NOMO-1 treated with DMSO at 0.1 percent for 48 hours (cell line): ENCODE data around the gene SLC37A4.

ENCODE experiments used
- DNase-seq: peaks from one replicate; lab custom pipeline; 2025; ENCODE audit not compliant: unreplicated experiment; lab: John Stamatoyannopoulos, UW

SLC37A4 gene

DNA sequence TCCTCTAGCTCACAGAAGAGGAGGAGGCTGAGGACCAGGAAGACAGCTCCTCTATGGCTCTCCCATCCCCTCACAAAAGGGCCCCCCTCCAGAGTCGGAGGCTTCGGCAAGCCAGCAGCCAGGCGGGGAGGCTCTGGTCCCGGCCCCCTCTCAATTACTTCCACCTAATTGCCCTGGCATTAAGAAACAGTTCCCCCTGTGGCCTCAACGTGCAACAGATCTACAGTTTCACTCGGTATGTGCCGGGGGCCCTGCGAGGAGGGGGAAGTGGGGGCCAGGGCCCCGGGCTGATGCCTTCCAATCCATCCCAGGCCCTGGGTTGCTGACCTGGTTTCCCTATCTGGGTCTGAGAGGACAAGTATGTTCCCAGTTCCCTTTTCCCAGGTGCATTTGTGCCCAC, 51.2 kb downstream of the SLC37A4 start:
- peak; percentile 70 for DNase-seq

DNA sequence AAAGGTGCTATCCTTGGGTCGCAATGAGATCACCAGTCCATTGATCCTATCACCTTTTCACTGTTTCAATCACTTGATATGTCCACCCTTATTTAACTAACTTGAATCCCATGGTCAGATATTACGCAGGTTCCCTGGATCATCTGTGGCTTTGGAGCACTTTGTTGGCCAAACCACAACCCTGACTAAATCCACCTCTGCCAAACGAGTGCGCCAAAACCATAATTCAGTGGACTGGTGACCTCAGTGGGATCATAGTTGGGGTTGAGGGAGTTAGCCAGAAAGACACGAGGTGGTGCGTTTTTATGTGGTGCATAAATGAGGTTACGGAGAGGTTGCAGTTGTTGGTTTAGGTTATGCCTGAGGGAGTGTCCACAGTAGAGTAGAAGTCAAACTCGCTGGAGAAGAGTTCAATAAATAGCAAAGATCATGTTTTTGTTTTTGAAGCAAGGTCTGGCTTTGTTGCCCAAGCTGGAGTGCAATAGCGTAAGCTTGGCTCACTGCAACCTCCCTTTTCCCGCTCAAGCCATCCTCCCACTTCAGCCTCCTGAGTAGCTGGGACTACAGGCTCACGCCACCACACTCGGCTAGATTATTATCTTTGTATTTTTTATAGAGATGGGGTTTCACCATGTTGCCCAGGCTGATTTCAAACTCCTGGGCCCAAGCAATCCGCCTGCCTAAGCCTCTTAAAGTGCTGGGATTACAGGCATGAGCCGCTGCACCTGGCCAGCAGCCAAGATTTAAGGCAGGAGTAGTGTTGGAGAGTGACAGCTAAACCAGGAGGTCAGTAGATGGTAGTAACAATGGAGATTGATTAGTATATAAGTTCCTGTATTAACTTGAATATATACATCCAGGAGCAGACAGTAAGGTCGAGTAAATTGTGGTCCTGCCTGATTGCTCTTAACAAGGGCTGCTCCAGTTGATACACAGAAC, 54.6 kb downstream of the SLC37A4 start:
- DNase-seq, result no peak
